HEK293T (cell line): ENCODE data around the gene FBN1.

ENCODE experiments used
- CTCF ChIA-PET: fragments of 350-600 bp; formaldehyde crosslinking; extraction: SDS; loops from one replicate; lab custom pipeline; 2021; ENCODE audit warnings: antibody characterized with exemption, inconsistent platforms; lab: Yijun Ruan, JAX
- POLR2A ChIA-PET: fragments of 350-600 bp; formaldehyde crosslinking; extraction: SDS; loops from one replicate; lab custom pipeline; 2020; ENCODE audit warnings: antibody characterized with exemption, inconsistent platforms; lab: Yijun Ruan, JAX
- DNase-seq: peaks from one replicate; pipeline ENCODE4 v3.0.0; 2012; ENCODE audit warnings: mixed read lengths; ENCODE audit errors: extremely low spot score
- ARNT ChIP-seq: fragments of 450-650 bp; IDR thresholded peaks from 2 replicates; pipeline ENCODE4 v1.6.1; 2017; ENCODE audit warnings: mild to moderate bottlenecking
- BHLHE40 ChIP-seq: fragments of 450-650 bp; IDR thresholded peaks from 2 replicates; pipeline ENCODE4 v1.6.1; 2016; ENCODE audit warnings: mild to moderate bottlenecking, moderate library complexity, borderline replicate concordance
- CTBP1 ChIP-seq: fragments of 450-650 bp; IDR thresholded peaks from 2 replicates; pipeline ENCODE4 v1.6.1; 2016; ENCODE audit warnings: borderline replicate concordance
- ELF4 ChIP-seq: fragments of 450-650 bp; IDR thresholded peaks from 2 replicates; pipeline ENCODE4 v1.6.1; 2017; ENCODE audit warnings: antibody characterized with exemption
- FOXA1 ChIP-seq: fragments of 450-650 bp; IDR thresholded peaks from 2 replicates; pipeline ENCODE4 v1.6.1; 2016; ENCODE audit warnings: mild to moderate bottlenecking
- FOXK2 ChIP-seq: fragments of 450-650 bp; IDR thresholded peaks from 2 replicates; pipeline ENCODE4 v1.6.1; 2016; ENCODE audit warnings: mild to moderate bottlenecking
- FOXM1 ChIP-seq: fragments of 450-650 bp; IDR thresholded peaks from 2 replicates; pipeline ENCODE4 v1.6.1; 2017; ENCODE audit warnings: mild to moderate bottlenecking, borderline replicate concordance
- HDGF ChIP-seq: fragments of 450-650 bp; IDR thresholded peaks from 2 replicates; pipeline ENCODE4 v1.6.1; 2017; ENCODE audit warnings: antibody characterized with exemption, borderline replicate concordance
- L3MBTL2 ChIP-seq: fragments of 450-650 bp; conservative IDR thresholded peaks from 2 replicates; pipeline ENCODE4 v1.6.1; 2016; ENCODE audit warnings: mild to moderate bottlenecking
- LEF1 ChIP-seq: fragments of 450-650 bp; IDR thresholded peaks from 2 replicates; pipeline ENCODE4 v1.6.1; 2017; ENCODE audit warnings: mild to moderate bottlenecking, borderline replicate concordance
- NFRKB ChIP-seq: fragments of 450-650 bp; IDR thresholded peaks from 2 replicates; pipeline ENCODE4 v1.6.1; 2016; ENCODE audit warnings: mild to moderate bottlenecking, moderate library complexity
- SP1 ChIP-seq: fragments of 450-650 bp; IDR thresholded peaks from 2 replicates; pipeline ENCODE4 v1.6.1; 2017
- SUZ12 ChIP-seq: fragments of 450-650 bp; IDR thresholded peaks from 2 replicates; pipeline ENCODE4 v1.6.1; 2016; ENCODE audit warnings: mild to moderate bottlenecking
- TARDBP ChIP-seq: fragments of 450-650 bp; IDR thresholded peaks from 2 replicates; pipeline ENCODE4 v1.6.1; 2016
- ZNF384 ChIP-seq: fragments of 450-650 bp; IDR thresholded peaks from 2 replicates; pipeline ENCODE4 v1.6.1; 2016
- TF ChIP-seq, protein P1 (sequence below): fragments of 450-650 bp; IDR thresholded peaks from 2 replicates; pipeline ENCODE4 v1.6.1; 2016

The FBN1 gene

DNA sequence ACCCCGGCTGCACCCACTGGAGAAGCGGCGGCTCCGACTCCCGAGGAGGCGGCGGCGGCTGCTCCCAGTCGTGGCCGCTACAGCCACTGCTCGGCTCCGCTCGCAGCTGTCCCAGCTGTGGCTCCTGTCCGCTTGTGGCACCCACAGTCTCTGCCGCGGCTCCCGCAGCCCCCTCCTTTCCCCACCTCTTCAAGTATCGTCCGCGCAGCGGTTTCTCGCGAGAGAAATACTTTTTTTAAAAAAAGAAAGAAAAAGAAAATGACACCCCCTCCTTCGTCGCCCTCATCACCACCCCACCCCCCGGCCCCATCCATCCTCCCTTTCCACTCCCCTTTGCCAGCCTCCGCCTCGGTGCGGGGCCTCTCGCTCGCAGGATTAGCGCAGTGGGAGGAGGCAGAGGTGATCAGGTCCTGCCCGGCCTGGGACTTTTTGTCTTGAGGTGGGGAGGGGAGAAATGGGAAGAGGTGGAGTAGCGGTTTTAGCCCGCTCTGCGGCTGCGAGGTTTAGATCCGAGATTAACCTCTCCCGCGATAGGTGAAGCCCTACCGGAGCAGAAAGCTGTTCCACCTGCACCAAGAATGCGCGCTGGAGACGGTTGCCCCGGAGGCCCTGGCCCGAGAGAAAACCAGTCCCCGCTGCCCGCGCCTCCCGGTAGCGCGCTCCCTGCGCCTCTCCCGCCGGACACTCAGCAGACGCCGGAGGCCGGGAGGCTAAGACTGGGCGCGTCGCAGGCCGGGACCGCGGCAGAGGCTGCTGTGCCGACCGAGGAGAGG lies at the start of gene FBN1:
TSS of gene FBN1 (minus strand) at position 152 of the 773 bp plus-strand sequence. CDS start 940 bp downstream, outside the sequence.
- peak; percentile 74 for TF ChIP-seq ZNF384
- 0 out of 2 replicates have a peak, but pooled peaks have one; percentile 14 for TF ChIP-seq L3MBTL2
- TF ChIP-seq FOXK2 = no peak
- CTCF ChIA-PET = no interaction called here
- DNase-seq = peak; percentile 53
- POLR2A ChIA-PET = interaction anchor here (1.1 kb wide), 1 partner anchor 165 kb away, joined by 3 read pairs; the partner anchor contains the start of gene CEP152

- POLR2A ChIA-PET = no interaction called here
- DNase-seq = no peak
- CTCF ChIA-PET = no interaction called here
- TF ChIP-seq ARNT (no peak), FOXA1 (no peak), FOXK2 (no peak), HDGF (no peak), TARDBP (no peak), SP1 (no peak), FOXM1 (no peak), L3MBTL2 (no peak), SUZ12 (no peak), ZNF384 (no peak), LEF1 (no peak), NFRKB (no peak), CTBP1 (no peak), ELF4 (no peak)
- TF ChIP-seq, protein P1, sequence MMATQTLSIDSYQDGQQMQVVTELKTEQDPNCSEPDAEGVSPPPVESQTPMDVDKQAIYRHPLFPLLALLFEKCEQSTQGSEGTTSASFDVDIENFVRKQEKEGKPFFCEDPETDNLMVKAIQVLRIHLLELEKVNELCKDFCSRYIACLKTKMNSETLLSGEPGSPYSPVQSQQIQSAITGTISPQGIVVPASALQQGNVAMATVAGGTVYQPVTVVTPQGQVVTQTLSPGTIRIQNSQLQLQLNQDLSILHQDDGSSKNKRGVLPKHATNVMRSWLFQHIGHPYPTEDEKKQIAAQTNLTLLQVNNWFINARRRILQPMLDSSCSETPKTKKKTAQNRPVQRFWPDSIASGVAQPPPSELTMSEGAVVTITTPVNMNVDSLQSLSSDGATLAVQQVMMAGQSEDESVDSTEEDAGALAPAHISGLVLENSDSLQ = no peak
These were observed 48.0 kb upstream of the FBN1 start for GRCh38 chr15:48693484-48693883.

- no peak for DNase-seq
- ChIA-PET POLR2A (no interaction called here), CTCF (no interaction called here)
- no peak for TF ChIP-seq FOXA1
- TF ChIP-seq, protein P1 = no peak
- no peak for TF ChIP-seq TARDBP
- no peak for TF ChIP-seq SP1
- no peak for TF ChIP-seq LEF1
- no peak for TF ChIP-seq FOXM1
- no peak for TF ChIP-seq ARNT
- TF ChIP-seq BHLHE40 = no peak
- no peak for TF ChIP-seq HDGF
- TF ChIP-seq FOXK2 = no peak
- TF ChIP-seq SUZ12 = no peak
- no peak for TF ChIP-seq CTBP1
- no peak for TF ChIP-seq ELF4
These were observed 43.0 kb upstream of the FBN1 start for GRCh38 chr15:48688493-48688892.

- no peak for DNase-seq
- ChIA-PET CTCF (no interaction called here), POLR2A (no interaction called here)
- TF ChIP-seq LEF1 (no peak), FOXK2 (no peak), TARDBP (no peak), ARNT (no peak), FOXM1 (no peak), NFRKB (no peak), CTBP1 (no peak), SUZ12 (no peak), ZNF384 (no peak), FOXA1 (no peak), ELF4 (no peak), HDGF (no peak), BHLHE40 (no peak), L3MBTL2 (no peak), SP1 (no peak)
- TF ChIP-seq, protein P1 = no peak
These were observed 38.7 kb upstream of the FBN1 start for GRCh38 chr15:48683991-48684765.

GRCh38 chr15:48682942-48683651 lies 37.6 kb upstream of the FBN1 start:
- no peak for DNase-seq
- ChIA-PET CTCF (no interaction called here), POLR2A (no interaction called here)
- TF ChIP-seq ZNF384 = no peak
- TF ChIP-seq NFRKB = no peak
- TF ChIP-seq ELF4 = no peak
- TF ChIP-seq BHLHE40 = no peak
- TF ChIP-seq FOXM1 = no peak
- TF ChIP-seq SUZ12 = no peak
- no peak for TF ChIP-seq CTBP1
- no peak for TF ChIP-seq FOXK2
- TF ChIP-seq HDGF = no peak
- TF ChIP-seq, protein P1 = no peak
- no peak for TF ChIP-seq TARDBP
- TF ChIP-seq ARNT = no peak
